BJ (cell line): ENCODE measurements around the gene MXRA8. TPM values are rescaled to one million over a fixed set of nuclear protein-coding genes. Genes with fewer than 3 reads are reported as not detected.

ENCODE experiments used
- CTCF ChIA-PET: fragments of 350-600 bp; formaldehyde crosslinking; extraction: SDS; loops from one replicate; lab custom pipeline; 2021; ENCODE audit warnings: antibody characterized with exemption, inconsistent platforms; lab: Yijun Ruan, JAX
- POLR2A ChIA-PET: fragments of 300-600 bp; sonication (Branson Sonifier 250); formaldehyde crosslinking; extraction: SDS; loops from one replicate; lab custom pipeline; 2021; ENCODE audit warnings: antibody characterized with exemption; lab: Charles Lee
- DNase-seq: peaks from one replicate; pipeline ENCODE4 v3.0.0-alpha.2; 2011; ENCODE audit warnings: low read depth
- H3K27me3 ChIP-seq: 2 replicates; pipeline ENCODE4 v1.6.0; 2011; ENCODE audit warnings: low read length; ENCODE audit not compliant: control insufficient read depth, insufficient read depth
- H3K36me3 ChIP-seq: 2 replicates; pipeline ENCODE4 v1.5.1; 2011; ENCODE audit warnings: low read length; ENCODE audit not compliant: control insufficient read depth, insufficient read depth
- H3K4me3 ChIP-seq: 2 replicates; pipeline ENCODE4 v1.5.1; 2011; ENCODE audit warnings: low read depth, mild to moderate bottlenecking, control low read depth, low read length
- polyA plus RNA-seq: library from polyadenylated mRNA; depleted of rRNA; stranded (reverse); fragments of >200 nt; gene quantifications from 2 replicates; pipeline ENCODE4 v1.2.3, GENCODE V29; 2011
- TF ChIP-seq, protein P1 (sequence below): IDR thresholded peaks from 2 replicates; pipeline ENCODE4 v1.5.1; 2011; ENCODE audit warnings: low read depth, mild to moderate bottlenecking, control low read depth, inconsistent platforms, low read length, moderate library complexity; ENCODE audit not compliant: insufficient read depth

MXRA8 gene
- polyA plus RNA-seq, 1 experiment: 702 TPM

DNA sequence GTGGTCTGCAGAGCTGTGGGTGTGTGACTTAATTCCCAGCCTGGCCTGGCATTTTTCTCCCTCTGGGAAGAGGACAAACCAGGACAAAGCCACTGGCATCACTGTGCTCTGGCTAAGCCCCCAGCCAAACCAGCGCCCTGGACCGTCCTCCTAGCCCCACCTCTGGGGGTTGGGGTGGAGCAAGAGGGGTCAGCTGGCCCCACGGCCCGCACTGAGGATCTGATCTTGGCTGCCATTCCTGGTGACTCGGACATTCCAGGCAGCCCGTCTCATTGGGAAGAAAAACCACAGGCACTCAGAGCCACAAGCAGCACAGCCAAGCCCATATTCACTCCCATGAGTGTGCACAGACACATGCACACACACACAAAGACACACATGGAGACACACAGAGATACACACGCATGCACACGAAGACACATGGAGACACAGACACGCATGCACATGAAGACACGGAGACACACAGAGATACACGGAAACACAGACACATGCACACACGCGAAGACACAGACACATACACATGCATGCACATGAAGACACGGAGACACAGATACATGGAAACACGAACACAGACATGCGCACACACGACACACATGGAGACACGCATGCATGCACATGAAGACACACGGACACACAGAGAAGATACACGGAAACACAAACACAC, 2.3 kb upstream of the MXRA8 start:
- ChIA-PET CTCF (interaction anchor here (1.0 to 1.4 kb wide), 5 partner anchors 11 to 15 kb away, joined by 3 to 9 read pairs (median 4); no protein-coding TSS in a partner anchor), POLR2A (no interaction called here)
- H3K36me3 ChIP-seq: 0 out of 2 replicates have a peak, but pooled peaks cover 1% of the 10 kb centered on the region
- no peaks in the 10 kb centered on the region for H3K27me3 ChIP-seq
- TF ChIP-seq, protein P1, sequence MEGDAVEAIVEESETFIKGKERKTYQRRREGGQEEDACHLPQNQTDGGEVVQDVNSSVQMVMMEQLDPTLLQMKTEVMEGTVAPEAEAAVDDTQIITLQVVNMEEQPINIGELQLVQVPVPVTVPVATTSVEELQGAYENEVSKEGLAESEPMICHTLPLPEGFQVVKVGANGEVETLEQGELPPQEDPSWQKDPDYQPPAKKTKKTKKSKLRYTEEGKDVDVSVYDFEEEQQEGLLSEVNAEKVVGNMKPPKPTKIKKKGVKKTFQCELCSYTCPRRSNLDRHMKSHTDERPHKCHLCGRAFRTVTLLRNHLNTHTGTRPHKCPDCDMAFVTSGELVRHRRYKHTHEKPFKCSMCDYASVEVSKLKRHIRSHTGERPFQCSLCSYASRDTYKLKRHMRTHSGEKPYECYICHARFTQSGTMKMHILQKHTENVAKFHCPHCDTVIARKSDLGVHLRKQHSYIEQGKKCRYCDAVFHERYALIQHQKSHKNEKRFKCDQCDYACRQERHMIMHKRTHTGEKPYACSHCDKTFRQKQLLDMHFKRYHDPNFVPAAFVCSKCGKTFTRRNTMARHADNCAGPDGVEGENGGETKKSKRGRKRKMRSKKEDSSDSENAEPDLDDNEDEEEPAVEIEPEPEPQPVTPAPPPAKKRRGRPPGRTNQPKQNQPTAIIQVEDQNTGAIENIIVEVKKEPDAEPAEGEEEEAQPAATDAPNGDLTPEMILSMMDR: no peak
- peak; percentile 87 for DNase-seq
- H3K4me3 ChIP-seq: no peak overlapping the region

DNA sequence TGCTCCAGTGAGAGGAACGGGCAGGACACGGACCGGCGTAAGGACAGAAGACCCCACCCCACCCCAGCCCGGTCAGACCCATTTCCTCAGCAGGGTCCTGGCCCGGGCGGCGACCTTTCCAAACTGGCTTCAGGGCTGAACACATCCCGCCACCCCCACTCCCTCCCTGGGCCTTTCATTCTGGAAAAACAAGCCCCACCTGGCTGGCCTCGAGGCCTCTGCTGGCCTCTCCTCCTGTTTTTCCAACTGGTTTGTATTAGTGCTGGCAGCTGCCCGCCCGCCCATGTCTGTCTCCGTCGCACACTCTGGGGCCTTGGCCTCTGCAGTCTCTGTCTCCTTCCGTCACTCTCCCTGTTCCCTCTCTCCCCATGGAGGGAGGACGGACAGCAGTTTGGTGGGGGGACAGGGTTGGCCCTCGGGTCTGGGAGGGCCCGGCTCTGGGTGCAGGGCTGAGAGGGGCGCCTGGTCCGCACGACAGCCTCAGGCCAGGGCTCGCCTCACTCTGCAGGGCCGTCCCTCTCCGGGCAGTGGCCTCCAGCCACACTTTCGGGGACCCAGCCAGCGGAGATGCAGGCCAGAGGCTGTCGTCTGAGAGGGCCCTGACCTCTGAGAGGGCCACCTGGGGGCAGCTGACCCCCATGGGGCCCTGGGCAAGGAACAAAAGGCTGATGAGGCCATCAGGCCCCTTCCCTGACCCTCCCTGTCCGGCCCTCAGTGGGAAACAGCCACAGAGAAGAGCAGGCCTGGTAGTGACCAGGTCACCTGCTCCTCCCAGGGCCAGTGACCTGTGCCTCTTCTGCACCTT, 1.5 kb upstream of the MXRA8 start:
- TF ChIP-seq, protein P1: no peak
- ChIA-PET CTCF (interaction anchor here (0.6 to 1.4 kb wide), 8 partner anchors 12 to 145 kb away, joined by 3 to 9 read pairs (median 4); no protein-coding TSS in a partner anchor), POLR2A (no interaction called here)
- H3K36me3 ChIP-seq: peaks cover 2% of the 10 kb centered on the region
- peak; percentile 68 for DNase-seq
- H3K27me3 ChIP-seq: no peaks in the 10 kb centered on the region
- peak overlapping the region; percentile 12 for H3K4me3 ChIP-seq

DNA sequence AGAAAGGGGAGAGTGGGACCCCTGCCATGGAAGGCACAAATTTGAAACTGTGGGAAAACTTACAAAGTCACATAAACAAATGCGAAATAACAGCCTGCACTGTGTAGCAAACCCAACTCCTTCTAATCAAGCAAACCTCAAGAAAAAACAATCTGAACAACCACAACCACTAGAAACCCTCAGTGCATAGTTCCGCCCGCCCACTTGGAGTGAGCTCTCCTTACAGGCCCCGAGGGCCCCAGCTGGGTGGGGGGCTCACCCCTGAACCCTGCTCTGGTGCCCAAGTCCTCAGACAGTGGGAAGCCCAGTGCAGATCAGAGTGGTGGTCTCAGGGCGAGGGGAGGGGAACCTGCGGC, 931 bp upstream of the MXRA8 start:
- DNase-seq: no peak
- H3K4me3 ChIP-seq: peak overlapping the region; percentile 95
- no peaks in the 10 kb centered on the region for H3K27me3 ChIP-seq
- ChIA-PET POLR2A (interaction anchor here (1.0 kb wide), 1 partner anchor 16 kb away, joined by 4 read pairs; no protein-coding TSS in a partner anchor), CTCF (interaction anchor here (0.6 to 2.7 kb wide), 5 partner anchors 12 to 474 kb away, joined by 3 to 31 read pairs (median 3); no protein-coding TSS in a partner anchor)
- TF ChIP-seq, protein P1: no peak
- H3K36me3 ChIP-seq: peaks cover 7% of the 10 kb centered on the region

DNA sequence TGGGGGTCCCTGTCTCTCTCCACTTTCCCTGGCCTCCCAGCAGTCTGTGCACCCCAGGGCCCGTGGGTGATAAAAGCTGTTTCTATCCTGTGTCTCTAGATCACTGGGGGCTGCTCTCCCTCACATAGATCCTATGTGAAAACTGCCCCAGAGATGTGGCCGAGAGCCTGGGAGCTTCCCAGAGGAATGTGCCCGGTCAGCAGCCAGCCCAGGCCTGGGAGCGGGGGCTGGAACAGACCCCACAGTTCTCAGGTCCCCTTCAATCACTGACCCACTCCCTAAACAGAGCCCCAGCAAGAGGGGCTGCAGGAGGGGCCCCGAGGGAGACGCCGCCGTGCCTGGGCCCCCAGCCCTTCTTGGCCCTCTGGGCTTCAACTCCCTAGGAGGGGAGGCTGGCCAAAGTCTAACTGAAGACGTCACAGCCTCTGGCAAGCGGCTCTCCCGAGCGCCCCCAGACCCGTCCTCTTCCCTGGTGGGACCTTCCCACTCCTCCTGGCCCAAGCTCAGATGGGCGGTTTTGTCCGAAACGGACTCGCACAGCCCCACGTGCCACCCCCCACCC, 403 bp downstream of the MXRA8 start:
- Histone ChIP-seq H3K36me3 (peaks cover 21% of the 10 kb centered on the region), H3K4me3 (peak overlapping the region; percentile 95), H3K27me3 (no peaks in the 10 kb centered on the region)
- POLR2A ChIA-PET: interaction anchor here (0.6 kb wide), 1 partner anchor 48 kb away, joined by 3 read pairs; no protein-coding TSS in a partner anchor
- TF ChIP-seq, protein P1: no peak
- CTCF ChIA-PET: interaction anchor here (1.4 to 2.7 kb wide), 3 partner anchors 9 to 14 kb away, joined by 4 to 31 read pairs (median 8); partner anchors contain the start of gene DVL1
- no peak for DNase-seq
